Neural cell (in vitro differentiated cells): ENCODE results near the gene JADE1.

Experiments
- CTCF ChIP-seq: fragments of 450-650 bp; IDR thresholded peaks from 2 replicates; pipeline ENCODE4 v1.5.1; 2014; ENCODE audit warnings: antibody characterized with exemption, mild to moderate bottlenecking, moderate library complexity; ENCODE audit not compliant: poor library complexity, severe bottlenecking
- EP300 ChIP-seq: fragments of 450-650 bp; conservative IDR thresholded peaks from 2 replicates; pipeline ENCODE4 v1.6.1; 2014; ENCODE audit warnings: antibody characterized with exemption, mild to moderate bottlenecking, moderate library complexity; ENCODE audit not compliant: poor library complexity, severe bottlenecking
- EZH2 ChIP-seq: fragments of 200-600, 300-800 bp; shearing (Covaris generic), sonication (generic); IDR thresholded peaks from 2 replicates; pipeline ENCODE4 v1.6.1; 2014; ENCODE audit warnings: antibody characterized with exemption, low read length, borderline replicate concordance, mild to moderate bottlenecking; ENCODE audit not compliant: insufficient read depth, poor library complexity, severe bottlenecking
- POLR2AphosphoS5 ChIP-seq: IDR thresholded peaks from 2 replicates; pipeline ENCODE4 v1.6.1; 2012
- RAD21 ChIP-seq: fragments of 450-650 bp; conservative IDR thresholded peaks from 2 replicates; pipeline ENCODE4 v1.6.1; 2014; ENCODE audit warnings: antibody characterized with exemption, mild to moderate bottlenecking, moderate library complexity
- SMC3 ChIP-seq: fragments of 450-650 bp; conservative IDR thresholded peaks from 2 replicates; pipeline ENCODE4 v1.6.1; 2014; ENCODE audit warnings: antibody characterized with exemption, mild to moderate bottlenecking, moderate library complexity; ENCODE audit not compliant: poor library complexity

- TF ChIP-seq CTCF: no peak
- no peak for TF ChIP-seq SMC3
- TF ChIP-seq RAD21: no peak
- TF ChIP-seq EP300: no peak
- no peak for TF ChIP-seq EZH2
- no peak for TF ChIP-seq POLR2AphosphoS5
Observed at GRCh38 chr4:128859887-128860677, 50.6 kb downstream of the JADE1 start.
